IMR-90 (cell line): Measurements from ENCODE around the gene C1orf105. TPM values are rescaled to one million over a fixed set of nuclear protein-coding genes. Genes with fewer than 3 reads are reported as not detected.

Source experiments
- ATAC-seq: fragments of 200-7000 bp; cut with Tn5 transposase; 2 replicates; pipeline ENCODE4 v1.9.1; 2020; ENCODE audit warnings: low read depth, mild to moderate bottlenecking, moderate library complexity
- BruUV-seq: library from RNA; stranded (reverse); fragments of 400-500 nt; replicated peaks from 2 replicates; lab custom pipeline; 2021; lab: Mats Ljungman, UMichigan
- CTCF ChIA-PET: fragments of 300-600 bp; formaldehyde crosslinking; extraction: SDS; loops from one replicate; lab custom pipeline; 2021; ENCODE audit warnings: antibody characterized with exemption; lab: Yijun Ruan, JAX
- POLR2A ChIA-PET: fragments of 300-600 bp; sonication (Branson Sonifier 250); formaldehyde crosslinking; loops from one replicate; lab custom pipeline; 2022; ENCODE audit warnings: antibody characterized with exemption; ENCODE audit not compliant: unreplicated experiment; lab: Charles Lee
- DNase-seq: peaks from one replicate; pipeline ENCODE4 v3.0.0; 2013
- H2AFZ ChIP-seq: replicated peaks from 2 replicates; pipeline ENCODE3; 2013; ENCODE audit warnings: low read length, mild to moderate bottlenecking; ENCODE audit not compliant: poor library complexity
- H2AK5ac ChIP-seq: 2 replicates; pipeline ENCODE4 v1.6.1; 2013; ENCODE audit warnings: low read depth, low read length, inconsistent platforms
- H2AK9ac ChIP-seq: replicated peaks from 2 replicates; pipeline ENCODE3; 2013; ENCODE audit warnings: mild to moderate bottlenecking, low read depth, low read length, moderate library complexity; ENCODE audit not compliant: poor library complexity
- H2BK120ac ChIP-seq: 2 replicates; pipeline ENCODE4 v1.6.1; 2013; ENCODE audit warnings: low read depth, low read length, inconsistent platforms
- H2BK15ac ChIP-seq: 3 replicates; pipeline ENCODE4 v1.6.1; 2013; ENCODE audit warnings: low read depth, low read length, inconsistent platforms
- H2BK20ac ChIP-seq: 2 replicates; pipeline ENCODE4 v1.6.1; 2013; ENCODE audit warnings: low read depth, mild to moderate bottlenecking, inconsistent platforms, low read length, moderate library complexity
- H2BK5ac ChIP-seq: 2 replicates; pipeline ENCODE4 v1.6.1; 2013; ENCODE audit warnings: mild to moderate bottlenecking, low read depth, low read length, inconsistent platforms; ENCODE audit not compliant: poor library complexity, severe bottlenecking
- H3K14ac ChIP-seq: replicated peaks from 2 replicates; pipeline ENCODE4 v1.6.1; 2013; ENCODE audit warnings: low read depth, low read length, inconsistent platforms
- H3K18ac ChIP-seq: 2 replicates; pipeline ENCODE4 v1.6.1; 2013; ENCODE audit warnings: low read depth, low read length, control low read depth
- H3K23ac ChIP-seq: 2 replicates; pipeline ENCODE4 v1.6.1; 2013; ENCODE audit warnings: low read depth, low read length, inconsistent platforms
- H3K27ac ChIP-seq: 2 replicates; pipeline ENCODE4 v1.5.1; 2013; ENCODE audit warnings: mild to moderate bottlenecking, control low read depth, low read length; ENCODE audit not compliant: insufficient read depth
- H3K27me3 ChIP-seq: 2 replicates; pipeline ENCODE4 v1.6.1; 2013; ENCODE audit warnings: low read length; ENCODE audit not compliant: control insufficient read depth, insufficient read depth
- H3K36me3 ChIP-seq: 2 replicates; pipeline ENCODE4 v1.6.1; 2013; ENCODE audit warnings: low read length, mixed read lengths; ENCODE audit not compliant: control insufficient read depth, insufficient read depth
- H3K4ac ChIP-seq: 2 replicates; pipeline ENCODE4 v1.6.1; 2013; ENCODE audit warnings: low read depth, low read length, inconsistent platforms
- H3K4me1 ChIP-seq: 2 replicates; pipeline ENCODE4 v1.6.1; 2013; ENCODE audit warnings: low read length, mixed read lengths; ENCODE audit not compliant: control insufficient read depth, insufficient read depth
- H3K4me2 ChIP-seq: 2 replicates; pipeline ENCODE4 v1.6.1; 2013; ENCODE audit warnings: low read depth, mild to moderate bottlenecking, control low read depth, low read length, moderate library complexity
- H3K4me3 ChIP-seq: 2 replicates; pipeline ENCODE4 v1.5.1; 2013; ENCODE audit warnings: low read depth, mild to moderate bottlenecking, control low read depth, low read length, moderate library complexity; ENCODE audit not compliant: insufficient read depth
- H3K56ac ChIP-seq: 2 replicates; pipeline ENCODE4 v1.6.1; 2013; ENCODE audit warnings: low read length, inconsistent platforms; ENCODE audit not compliant: insufficient read depth; ENCODE audit errors: extremely low read depth
- H3K79me1 ChIP-seq, 2 experiments: 2 replicates each; pipeline ENCODE4 v1.6.1; 2013; ENCODE audit warnings: low read length in 2 of 2, inconsistent platforms in 1 of 2, low read depth in 1 of 2
- H3K9ac ChIP-seq: 2 replicates; pipeline ENCODE4 v1.6.1; 2013; ENCODE audit warnings: low read depth, low read length, control low read depth
- H3K9me1 ChIP-seq: 2 replicates; pipeline ENCODE4 v1.6.1; 2013; ENCODE audit warnings: low read length, inconsistent platforms; ENCODE audit not compliant: insufficient read depth
- H3K9me3 ChIP-seq: 2 replicates; pipeline ENCODE4 v1.6.1; 2013; ENCODE audit warnings: low read length; ENCODE audit not compliant: control insufficient read depth, insufficient read depth
- H4K20me1 ChIP-seq: 2 replicates; pipeline ENCODE4 v1.6.1; 2013; ENCODE audit warnings: low read length, inconsistent platforms; ENCODE audit not compliant: insufficient read depth
- H4K5ac ChIP-seq: 2 replicates; pipeline ENCODE4 v1.6.1; 2013; ENCODE audit warnings: mild to moderate bottlenecking, low read depth, low read length, control low read depth
- H4K8ac ChIP-seq, 2 experiments: 2 replicates each; pipeline ENCODE4 v1.6.1; 2013; ENCODE audit warnings: low read depth in 2 of 2, low read length in 2 of 2, control low read depth in 1 of 2, inconsistent platforms in 1 of 2
- H4K91ac ChIP-seq: 2 replicates; pipeline ENCODE4 v1.6.1; 2013; ENCODE audit warnings: low read depth, low read length, inconsistent platforms; ENCODE audit not compliant: insufficient read depth
- BHLHE40 ChIP-seq: fragments of 150-350 bp; IDR thresholded peaks from 2 replicates; pipeline ENCODE4 v1.6.1; 2016; ENCODE audit warnings: mild to moderate bottlenecking, low read depth, low read length
- CEBPB ChIP-seq: IDR thresholded peaks from 2 replicates; pipeline ENCODE4 v1.6.1; 2012; ENCODE audit warnings: low read depth, low read length, improper control_type of control experiment
- CHD1 ChIP-seq: IDR thresholded peaks from 2 replicates; pipeline ENCODE4 v1.6.1; 2012; ENCODE audit warnings: low read depth, low read length, improper control_type of control experiment
- CTCF ChIP-seq: conservative IDR thresholded peaks from 2 replicates; pipeline ENCODE4 v1.5.1; 2012; ENCODE audit warnings: mild to moderate bottlenecking, low read depth, low read length, improper control_type of control experiment
- MAFK ChIP-seq: IDR thresholded peaks from 2 replicates; pipeline ENCODE4 v1.6.1; 2012; ENCODE audit warnings: low read depth, low read length, improper control_type of control experiment
- MAZ ChIP-seq: IDR thresholded peaks from 2 replicates; pipeline ENCODE4 v1.6.1; 2012; ENCODE audit warnings: low read depth, mild to moderate bottlenecking, low read length, improper control_type of control experiment, moderate library complexity, borderline replicate concordance
- MXI1 ChIP-seq: IDR thresholded peaks from 2 replicates; pipeline ENCODE4 v1.6.1; 2012; ENCODE audit warnings: low read depth, mild to moderate bottlenecking, low read length, moderate library complexity, borderline replicate concordance
- NFE2L2 ChIP-seq: fragments of 150-350 bp; IDR thresholded peaks from 2 replicates; pipeline ENCODE4 v1.6.1; 2016; ENCODE audit warnings: low read depth, mild to moderate bottlenecking, low read length
- POLR2A ChIP-seq: IDR thresholded peaks from 2 replicates; pipeline ENCODE4 v1.6.1; 2012; ENCODE audit warnings: mild to moderate bottlenecking, low read depth, low read length
- RCOR1 ChIP-seq: IDR thresholded peaks from 2 replicates; pipeline ENCODE4 v1.6.1; 2012; ENCODE audit warnings: mild to moderate bottlenecking, low read length, improper control_type of control experiment; ENCODE audit not compliant: insufficient replicate concordance
- RFX5 ChIP-seq: IDR thresholded peaks from 2 replicates; pipeline ENCODE4 v1.8.0; 2012; ENCODE audit warnings: low read depth, mild to moderate bottlenecking, low read length, moderate library complexity
- SMC3 ChIP-seq: fragments of 150-350 bp; IDR thresholded peaks from 2 replicates; pipeline ENCODE4 v1.6.1; 2016; ENCODE audit warnings: low read depth, mild to moderate bottlenecking, antibody characterized with exemption, low read length, moderate library complexity
- USF2 ChIP-seq: fragments of 150-350 bp; IDR thresholded peaks from 2 replicates; pipeline ENCODE4 v1.6.1; 2017; ENCODE audit warnings: mild to moderate bottlenecking, antibody characterized with exemption, low read length, low read depth
- WGBS, 2 experiments: methylation state at CpG; one replicate each; pipeline versions ENCODE4 v1.1.5 to v1.1.7; 2013; ENCODE audit warnings: missing lambda C conversion rate in 2 of 2; ENCODE audit not compliant: insufficient read length in 1 of 2; ENCODE audit errors: extremely low coverage in 2 of 2; 5-methylcytosine and 5-hydroxymethylcytosine counted together
- dilution Hi-C: fragments of 300-500 bp; cut with HindIII; formaldehyde crosslinking; loops from one replicate; pipeline ENCODE4 v1.14.3; 2018; ENCODE audit warnings: low sequenced_read_pairs; ENCODE audit not compliant: unreplicated experiment
- in situ Hi-C: fragments of 300-500 bp; cut with MboI; formaldehyde crosslinking; loops from 3 replicates; pipeline ENCODE4 v1.14.3; 2019; ENCODE audit warnings: low sequenced_read_pairs, inconsistent platforms, mixed read lengths
- intact Hi-C: fragments of 100-400 bp; cut with micrococcal nuclease; formaldehyde crosslinking; loops from 2 replicates; pipeline ENCODE4 v1.10.0; 2022
- polyA plus RNA-seq, 3 experiments: library from polyadenylated mRNA; depleted of rRNA; stranded (reverse); fragments of >200 nt; gene quantifications; 2 replicates each; pipeline ENCODE4 v1.2.3, GENCODE V29; 2012; ENCODE audit warnings: low replicate concordance in 1 of 3
- total RNA-seq: library from RNA; depleted of rRNA; stranded (reverse); fragments of >200 nt; gene quantifications from 2 replicates; pipeline ENCODE4 v1.2.3, GENCODE V29; 2012
- TF ChIP-seq, protein P1 (sequence below): fragments of 150-350 bp; IDR thresholded peaks from 2 replicates; pipeline ENCODE4 v1.6.1; 2016; ENCODE audit warnings: low read depth, mild to moderate bottlenecking, low read length, moderate library complexity, borderline replicate concordance

The C1orf105 gene
- total and polyA plus RNA-seq, 2 of the 4 experiments (the other 2 are of a cell fraction): not detected

DNA sequence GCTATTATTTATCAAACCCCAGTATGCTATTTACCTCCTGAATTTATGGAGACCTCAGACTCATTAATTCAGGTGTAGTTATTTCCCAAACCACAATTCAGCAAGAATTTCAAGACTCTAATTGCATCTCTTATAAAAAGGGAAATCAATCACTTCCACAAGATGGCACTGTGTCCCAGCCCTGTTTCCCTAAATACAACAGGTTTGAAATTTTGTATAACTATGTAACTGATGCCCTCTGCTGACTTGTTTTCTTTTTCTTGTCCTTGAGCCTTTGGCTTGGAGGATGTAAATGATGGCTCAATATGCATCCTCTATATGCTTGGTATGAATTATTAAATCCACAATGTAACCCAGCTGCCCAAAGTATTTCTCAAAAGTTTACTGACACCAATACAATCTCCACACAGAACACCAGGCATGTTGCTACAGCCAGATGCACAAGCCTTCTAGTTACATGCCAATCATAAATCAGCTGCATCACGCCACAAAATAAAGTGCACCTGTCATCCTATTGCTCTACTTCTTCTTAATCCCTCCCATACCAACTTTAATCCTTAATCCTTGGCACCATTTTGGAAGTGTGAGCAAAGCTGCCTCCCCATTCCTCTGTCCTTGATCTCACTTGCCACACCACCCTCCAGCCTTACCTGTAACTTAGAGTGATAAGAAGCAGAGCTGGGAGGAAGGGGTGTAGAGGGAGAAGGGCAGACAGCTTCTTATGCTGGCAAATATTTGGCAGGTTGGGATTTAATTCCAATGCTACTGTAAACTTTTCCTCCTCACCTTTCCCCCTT lies 9.0 kb downstream of the C1orf105 start:
- DNase-seq (peak; percentile 70), ATAC-seq (peak; percentile 80)
- no peak overlapping the region for H2AK9ac ChIP-seq
- H3K36me3 ChIP-seq: no peaks in the 10 kb centered on the region
- ChIA-PET POLR2A (no interaction called here), CTCF (interaction anchor here (0.8 kb wide), 1 partner anchor 21 kb away, joined by 3 read pairs; no protein-coding TSS in a partner anchor)
- H3K23ac ChIP-seq: no peak overlapping the region
- no peak overlapping the region for H3K4me3 ChIP-seq
- H2BK5ac ChIP-seq: no peak overlapping the region
- no peak overlapping the region for H3K14ac ChIP-seq
- dilution Hi-C loops: no loop called here
- no peak overlapping the region for H3K9ac ChIP-seq
- no peaks in the 10 kb centered on the region for H3K4me1 ChIP-seq
- peaks cover 0 to 14% of the 10 kb centered on the region in 2 experiments; a peak in 3 of 4 replicates for H3K79me1 ChIP-seq
- H2BK20ac ChIP-seq: no peak overlapping the region
- no peak overlapping the region for H3K27ac ChIP-seq
- intact Hi-C loops: loop anchor here (1.0 kb wide), 1 partner anchor 427 kb away; no protein-coding TSS in a partner anchor
- H4K20me1 ChIP-seq: peaks cover 4% of the 10 kb centered on the region; the same call in 1 of the 2 replicates
- H3K56ac ChIP-seq: no peak overlapping the region
- H4K8ac ChIP-seq: no peak overlapping the region
- in situ Hi-C loops: loop anchor here (10.0 kb wide), 1 partner anchor 425 kb away; no protein-coding TSS in a partner anchor
- no CpG with 5 or more reads among the region's 1 CpG for WGBS, 2 experiments
- no peak overlapping the region for H2BK15ac ChIP-seq
- H4K5ac ChIP-seq: no peak overlapping the region
- no peak overlapping the region for H3K4me2 ChIP-seq
- no peak overlapping the region for H2AK5ac ChIP-seq
- H2BK120ac ChIP-seq: no peak overlapping the region
- no peaks in the 10 kb centered on the region for H3K27me3 ChIP-seq
- BruUV-seq: no TSS peak
- no peak overlapping the region for H3K4ac ChIP-seq
- no peaks in the 10 kb centered on the region for H3K9me3 ChIP-seq
- H4K91ac ChIP-seq: no peak overlapping the region
- H3K9me1 ChIP-seq: no peaks in the 10 kb centered on the region
- no peak overlapping the region for H3K18ac ChIP-seq
- no peak overlapping the region for H2AFZ ChIP-seq
- TF ChIP-seq MXI1 (no peak), POLR2A (no peak), SMC3 (peak; percentile 72), CHD1 (no peak), CTCF (peak; percentile 84), USF2 (no peak), RCOR1 (no peak), BHLHE40 (no peak), RFX5 (no peak), MAZ (no peak), CEBPB (no peak), NFE2L2 (no peak), MAFK (no peak)
- TF ChIP-seq, protein P1, sequence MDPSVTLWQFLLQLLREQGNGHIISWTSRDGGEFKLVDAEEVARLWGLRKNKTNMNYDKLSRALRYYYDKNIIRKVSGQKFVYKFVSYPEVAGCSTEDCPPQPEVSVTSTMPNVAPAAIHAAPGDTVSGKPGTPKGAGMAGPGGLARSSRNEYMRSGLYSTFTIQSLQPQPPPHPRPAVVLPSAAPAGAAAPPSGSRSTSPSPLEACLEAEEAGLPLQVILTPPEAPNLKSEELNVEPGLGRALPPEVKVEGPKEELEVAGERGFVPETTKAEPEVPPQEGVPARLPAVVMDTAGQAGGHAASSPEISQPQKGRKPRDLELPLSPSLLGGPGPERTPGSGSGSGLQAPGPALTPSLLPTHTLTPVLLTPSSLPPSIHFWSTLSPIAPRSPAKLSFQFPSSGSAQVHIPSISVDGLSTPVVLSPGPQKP: no peak
